WERI-Rb-1 (cell line): Measurements from ENCODE around the gene ARHGAP21.

Source experiments
- DNase-seq: peaks from one replicate; pipeline ENCODE4 v3.0.0-alpha.2; 2020
- H3K27ac ChIP-seq: fragments of 250-450 bp; sonication (Bioruptor Pico); 2 replicates; pipeline ENCODE4 v1.5.1; 2020; ENCODE audit warnings: mild to moderate bottlenecking, moderate library complexity
- H3K27me3 ChIP-seq: fragments of 250-450 bp; sonication (Bioruptor Pico); 2 replicates; pipeline ENCODE4 v1.5.1; 2021; ENCODE audit warnings: mild to moderate bottlenecking, low read depth, moderate library complexity; ENCODE audit not compliant: insufficient read depth, severe bottlenecking
- H3K36me3 ChIP-seq: fragments of 250-450 bp; sonication (Bioruptor Pico); 2 replicates; pipeline ENCODE4 v1.5.1; 2020; ENCODE audit warnings: mild to moderate bottlenecking, moderate library complexity
- H3K4me3 ChIP-seq: 2 replicates; pipeline ENCODE4 v1.5.1; 2011; ENCODE audit warnings: low read depth, mild to moderate bottlenecking, control low read depth, low read length
- H3K9me3 ChIP-seq: fragments of 250-450 bp; sonication (Bioruptor Pico); 2 replicates; pipeline ENCODE4 v1.5.1; 2021; ENCODE audit warnings: mild to moderate bottlenecking, moderate library complexity; ENCODE audit not compliant: severe bottlenecking
- CTCF ChIP-seq: IDR thresholded peaks from 2 replicates; pipeline ENCODE4 v1.5.1; 2011; ENCODE audit warnings: low read depth, mild to moderate bottlenecking, control low read depth, inconsistent platforms, low read length

The ARHGAP21 gene

GRCh38 chr10:24685958-24686540 is 37.6 kb downstream of the ARHGAP21 start:
- H3K9me3 ChIP-seq: no peaks in the 10 kb centered on the region
- DNase-seq: no peak
- no peaks in the 10 kb centered on the region for H3K36me3 ChIP-seq
- no peak for TF ChIP-seq CTCF
- no peak overlapping the region for H3K4me3 ChIP-seq
- no peaks in the 10 kb centered on the region for H3K27me3 ChIP-seq
- H3K27ac ChIP-seq: no peak overlapping the region

GRCh38 chr10:24683554-24683953 is 40.1 kb downstream of the ARHGAP21 start:
- Histone ChIP-seq H3K36me3 (no peaks in the 10 kb centered on the region), H3K4me3 (no peak overlapping the region), H3K27me3 (no peaks in the 10 kb centered on the region), H3K9me3 (no peaks in the 10 kb centered on the region), H3K27ac (no peak overlapping the region)
- no peak for DNase-seq
- TF ChIP-seq CTCF: no peak

- peak; percentile 6 for DNase-seq
- Histone ChIP-seq H3K4me3 (no peak overlapping the region), H3K27me3 (no peaks in the 10 kb centered on the region), H3K36me3 (no peaks in the 10 kb centered on the region), H3K27ac (no peak overlapping the region; the same call in 1 of the 2 replicates), H3K9me3 (no peaks in the 10 kb centered on the region)
- no peak for TF ChIP-seq CTCF
Observed at GRCh38 chr10:24681572-24682088, 42.1 kb downstream of the ARHGAP21 start.

- Histone ChIP-seq H3K36me3 (no peaks in the 10 kb centered on the region), H3K27me3 (no peaks in the 10 kb centered on the region), H3K4me3 (no peak overlapping the region), H3K27ac (no peak overlapping the region), H3K9me3 (no peaks in the 10 kb centered on the region)
- TF ChIP-seq CTCF: no peak
- DNase-seq: no peak
Observed at GRCh38 chr10:24680647-24681524, 42.8 kb downstream of the ARHGAP21 start.

GRCh38 chr10:24678757-24679156 is 44.9 kb downstream of the ARHGAP21 start:
- no peak for DNase-seq
- Histone ChIP-seq H3K36me3 (no peaks in the 10 kb centered on the region), H3K4me3 (no peak overlapping the region), H3K27me3 (no peaks in the 10 kb centered on the region), H3K9me3 (no peaks in the 10 kb centered on the region), H3K27ac (no peak overlapping the region)
- TF ChIP-seq CTCF: no peak
